Fibroblast of the conjunctiva (primary cell): ENCODE measurements around the gene PKM.

Experiments used
- DNase-seq: peaks from one replicate; pipeline ENCODE4 v3.0.0-alpha.2; 2010; ENCODE audit warnings: low read depth

PKM gene

GRCh38 chr15:72200395-72201237 lies 30.4 kb downstream of the PKM start:
- no peak for DNase-seq

GRCh38 chr15:72199721-72200212 lies 31.2 kb downstream of the PKM start:
- DNase-seq: peak; percentile 66

- no peak for DNase-seq
Observed at GRCh38 chr15:72199205-72199515, 31.8 kb downstream of the PKM start.

GRCh38 chr15:72198356-72199204 lies 32.4 kb downstream of the PKM start:
- no peak for DNase-seq

GRCh38 chr15:72197460-72198355 lies 33.3 kb downstream of the PKM start, which contains the start of gene GRAMD2A:
Gene GRAMD2A (minus strand): TSS chr15:72197787.
- DNase-seq: no peak

- DNase-seq: no peak
Observed at GRCh38 chr15:72197041-72197459, 33.9 kb downstream of the PKM start.

GRCh38 chr15:72196409-72197040 lies 34.5 kb downstream of the PKM start:
- DNase-seq: no peak

- DNase-seq: no peak
Observed at GRCh38 chr15:72195101-72195511, 35.9 kb downstream of the PKM start.

GRCh38 chr15:72193836-72194396 lies 37.1 kb downstream of the PKM start:
- no peak for DNase-seq

GRCh38 chr15:72192416-72192815 lies 38.6 kb downstream of the PKM start:
- no peak for DNase-seq

GRCh38 chr15:72189250-72189902 lies 41.6 kb downstream of the PKM start:
- no peak for DNase-seq

GRCh38 chr15:72184165-72184811 lies 46.7 kb downstream of the PKM start:
- no peak for DNase-seq

GRCh38 chr15:72183781-72184164 lies 47.2 kb downstream of the PKM start:
- no peak for DNase-seq

GRCh38 chr15:72182673-72183072 lies 48.3 kb downstream of the PKM start:
- peak; percentile 80 for DNase-seq

- DNase-seq: no peak
Observed at GRCh38 chr15:72182244-72182643, 48.7 kb downstream of the PKM start.

GRCh38 chr15:72180761-72181324 lies 50.1 kb downstream of the PKM start:
- no peak for DNase-seq

GRCh38 chr15:72179950-72180581 lies 50.9 kb downstream of the PKM start:
- no peak for DNase-seq

- DNase-seq: no peak
Observed at GRCh38 chr15:72178976-72179585, 51.9 kb downstream of the PKM start.

- DNase-seq: no peak
Observed at GRCh38 chr15:72176743-72177142, 54.2 kb downstream of the PKM start.
